GM21367 (cell line): ENCODE results near the gene CPT1B.
"Not testable (repeated sequence)": the region's sequence is repeated elsewhere in the genome, so short reads cannot be mapped to it uniquely, and the experiment has no call there.

Experiments used
- ATAC-seq: cut with Tn5 transposase; IDR thresholded peaks from one replicate; pipeline ENCODE4 v1.9.1; 2021; ENCODE audit not compliant: unreplicated experiment

Gene CPT1B

DNA sequence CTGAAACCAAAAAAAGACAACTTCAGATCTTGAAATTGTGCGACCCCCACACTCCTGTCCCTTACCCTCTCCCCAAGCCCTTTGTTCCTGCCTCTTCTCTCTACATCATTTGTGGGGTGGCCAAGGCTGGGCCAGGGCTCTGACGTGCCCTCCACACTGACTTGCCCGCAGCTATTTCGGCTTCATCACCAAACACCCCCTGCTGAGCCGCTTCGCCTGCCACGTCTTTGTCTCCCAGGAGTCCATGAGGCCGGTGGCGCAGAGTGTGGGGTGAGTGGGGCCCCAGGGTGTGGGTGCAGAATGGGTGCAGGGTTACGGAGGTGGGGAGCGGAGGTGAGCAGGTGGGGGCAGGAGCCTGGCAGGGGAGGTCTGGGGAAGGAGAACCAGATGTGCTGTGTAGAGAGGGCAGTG, 31.8 kb upstream of the CPT1B start:
- ATAC-seq: no peak

DNA sequence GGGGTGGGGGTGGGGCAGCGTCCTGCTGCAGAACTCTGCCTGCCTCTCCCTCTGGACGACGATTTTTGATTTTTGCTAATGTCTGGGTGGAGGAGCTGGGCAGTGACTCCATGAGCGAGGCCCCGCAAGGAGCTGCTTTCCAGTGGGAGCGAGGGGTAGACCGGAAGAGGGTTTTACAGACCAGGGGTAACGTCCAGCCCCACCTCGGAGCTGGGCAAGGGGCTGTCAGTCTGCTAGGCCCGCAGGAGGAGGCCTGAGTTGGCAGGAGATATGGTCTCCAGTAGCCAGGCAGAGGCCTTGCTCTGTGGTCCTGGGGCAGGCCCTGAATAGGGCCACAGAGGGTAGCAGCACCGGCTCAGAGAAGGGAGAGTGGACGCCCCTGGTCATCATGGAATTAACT, 31.4 kb upstream of the CPT1B start:
- ATAC-seq: no peak

DNA sequence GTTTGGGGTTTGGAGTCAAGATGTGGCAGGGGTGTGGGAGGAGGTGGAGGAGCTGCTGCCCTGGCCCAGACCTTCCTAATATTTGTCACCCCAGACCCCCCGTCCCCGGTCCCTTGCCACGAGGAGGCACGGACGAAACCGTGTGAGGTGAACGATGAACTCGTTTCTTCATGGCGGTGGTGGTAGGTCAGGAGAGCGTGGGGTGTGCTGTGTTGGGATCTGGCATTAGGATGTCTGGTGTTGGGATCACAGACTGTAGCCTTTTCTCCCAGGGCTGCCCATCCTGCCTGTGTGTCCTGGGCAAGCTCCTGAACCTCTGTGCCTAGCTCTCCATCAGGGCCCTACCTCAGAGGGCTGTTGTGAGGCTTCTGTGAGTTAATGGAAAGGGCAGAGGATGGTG, 30.8 kb upstream of the CPT1B start:
- ATAC-seq: no peak

DNA sequence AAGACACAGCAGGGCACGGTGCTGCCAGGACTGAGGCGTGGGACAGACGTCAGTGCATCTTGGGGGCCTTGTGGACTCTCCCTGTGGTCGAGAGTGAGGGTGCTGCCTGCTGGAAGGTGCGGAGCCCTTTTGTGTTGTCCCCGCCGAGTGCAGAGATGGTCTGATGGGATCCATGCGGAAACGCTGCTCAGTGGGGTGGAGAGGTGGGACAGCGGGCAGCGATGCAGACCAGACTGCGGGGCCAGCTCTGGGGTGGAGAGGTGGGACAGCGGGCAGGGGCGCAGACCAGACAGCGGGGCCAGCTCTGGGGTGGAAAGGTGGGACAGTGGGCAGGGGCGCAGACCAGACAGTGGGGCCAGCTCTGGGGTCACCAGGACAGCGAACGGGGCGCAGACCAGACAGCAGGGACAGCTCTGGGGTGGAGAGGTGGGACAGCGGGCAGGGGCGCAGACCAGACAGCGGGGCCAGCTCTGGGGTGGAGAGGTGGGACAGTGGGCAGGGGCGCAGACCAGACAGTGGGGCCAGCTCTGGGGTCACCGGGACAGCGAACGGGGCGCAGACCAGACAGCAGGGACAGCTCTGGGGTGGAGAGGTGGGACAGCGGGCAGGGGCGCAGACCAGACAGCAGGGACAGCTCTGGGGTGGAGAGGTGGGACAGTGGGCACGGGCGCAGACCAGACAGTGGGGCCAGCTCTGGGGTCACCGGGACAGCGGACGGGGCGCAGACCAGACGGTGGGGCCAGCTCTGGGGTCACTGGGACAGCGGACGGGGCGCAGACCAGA, 30.0 kb upstream of the CPT1B start:
- ATAC-seq: not testable (repeated sequence)

DNA sequence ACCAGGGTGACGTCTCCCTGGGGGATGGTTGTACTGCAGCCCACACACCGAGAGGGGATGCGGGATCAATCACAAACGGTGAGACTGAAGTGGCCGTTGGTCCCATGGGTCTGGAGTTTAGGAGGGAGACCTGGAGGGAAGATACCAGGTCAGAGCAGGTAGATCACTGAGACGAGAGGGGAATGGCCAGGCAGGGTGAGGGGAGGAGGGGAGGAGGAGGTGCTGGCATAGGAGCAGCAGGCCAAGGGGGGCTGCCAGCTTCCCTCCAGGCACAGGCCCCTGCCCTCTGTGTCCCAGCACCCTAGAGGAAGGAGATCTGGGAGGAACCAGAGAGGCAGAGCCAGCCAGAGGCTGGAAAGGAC, 29.4 kb upstream of the CPT1B start:
- ATAC-seq: no peak

DNA sequence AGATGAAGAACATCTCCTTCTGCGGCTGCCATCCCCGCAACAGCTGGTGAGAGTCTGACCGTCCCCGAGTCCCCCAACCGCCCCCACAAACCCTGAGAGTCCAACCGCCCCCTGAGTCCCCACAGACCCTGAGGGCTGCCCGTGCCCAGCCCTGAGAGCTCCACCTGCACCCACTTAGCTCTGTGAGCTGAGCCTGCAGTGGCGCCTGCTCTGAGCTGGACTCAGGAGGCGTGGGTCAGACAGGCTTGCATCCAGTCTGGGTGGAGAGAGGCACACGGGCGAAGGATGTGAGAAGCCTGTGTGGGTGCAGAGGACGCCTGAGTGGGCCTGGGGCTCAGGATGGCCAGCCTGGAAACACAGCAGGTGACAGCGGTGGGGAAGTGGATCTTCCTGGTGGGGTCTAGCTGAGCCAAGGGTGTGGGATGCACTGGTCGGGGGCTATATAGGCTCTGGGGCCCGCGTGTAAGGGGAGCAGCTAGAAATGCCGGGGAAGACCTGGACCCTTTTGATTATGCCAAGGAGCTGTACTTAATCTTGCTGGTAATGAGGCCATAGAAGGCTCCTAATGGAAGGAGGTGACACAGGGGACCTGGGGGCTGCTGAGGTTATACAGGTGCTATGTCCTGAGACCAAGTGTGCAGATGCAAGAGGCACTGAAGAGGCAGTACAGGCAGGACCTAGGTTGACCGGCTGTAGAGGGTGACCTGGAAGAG, 28.9 kb upstream of the CPT1B start:
- no peak for ATAC-seq

DNA sequence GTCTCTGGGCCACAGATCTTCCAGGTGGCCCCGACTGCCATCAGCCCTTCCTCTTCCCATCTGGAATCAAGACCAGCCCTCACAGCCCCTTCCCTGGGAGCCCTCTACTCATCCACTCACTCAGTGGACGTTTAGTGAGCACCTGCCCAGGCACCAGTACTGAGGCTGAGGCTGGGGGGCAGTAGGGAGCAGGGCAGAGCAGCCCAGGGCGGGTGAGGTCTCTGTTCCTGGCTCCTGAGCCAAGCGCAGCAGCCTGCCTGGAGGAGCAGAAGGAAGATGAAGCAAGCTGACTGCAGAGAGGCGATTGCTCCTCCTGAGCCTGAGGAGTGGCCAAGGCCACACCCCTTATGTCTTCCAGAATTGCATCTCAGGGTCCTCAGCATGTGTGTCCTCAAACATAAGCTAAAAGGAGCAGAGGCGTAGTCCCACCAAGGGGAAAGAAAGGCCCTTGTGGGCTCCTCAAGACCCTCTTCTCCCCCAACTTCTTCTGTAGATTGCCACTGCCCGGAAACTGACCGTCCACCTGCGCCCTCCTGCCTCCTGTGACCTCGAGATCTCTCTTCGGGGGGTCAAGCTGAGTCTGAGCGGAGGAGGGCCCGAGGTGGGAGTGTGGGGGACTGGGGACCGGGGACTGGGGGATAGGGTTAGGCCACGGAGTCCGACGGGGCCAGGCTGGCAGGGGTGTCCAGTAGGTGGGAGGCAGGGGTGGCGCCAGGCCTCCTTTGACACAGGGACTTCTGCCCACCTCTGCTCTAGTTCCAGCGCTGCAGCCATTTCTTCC, 28.1 kb upstream of the CPT1B start:
- ATAC-seq: no peak

DNA sequence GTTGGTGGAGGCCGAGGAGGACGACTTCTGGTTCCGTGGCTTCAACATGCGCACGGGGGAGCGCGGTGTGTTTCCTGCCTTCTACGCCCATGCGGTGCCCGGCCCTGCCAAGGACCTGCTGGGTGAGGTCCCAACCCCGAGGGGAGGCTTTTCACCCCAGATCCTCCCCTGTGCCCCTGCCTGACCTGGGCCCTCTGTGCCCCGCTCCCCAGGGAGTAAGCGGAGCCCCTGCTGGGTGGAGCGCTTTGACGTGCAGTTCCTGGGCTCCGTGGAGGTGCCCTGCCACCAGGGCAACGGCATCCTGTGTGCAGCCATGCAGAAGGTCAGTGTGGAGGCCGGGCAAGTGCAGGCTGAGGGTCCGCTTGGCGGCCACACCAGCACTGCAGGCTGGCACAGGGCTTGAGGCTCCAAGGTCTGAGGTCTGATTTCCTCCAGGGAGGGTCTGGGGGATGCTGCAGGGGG, 27.4 kb upstream of the CPT1B start:
- no peak for ATAC-seq

DNA sequence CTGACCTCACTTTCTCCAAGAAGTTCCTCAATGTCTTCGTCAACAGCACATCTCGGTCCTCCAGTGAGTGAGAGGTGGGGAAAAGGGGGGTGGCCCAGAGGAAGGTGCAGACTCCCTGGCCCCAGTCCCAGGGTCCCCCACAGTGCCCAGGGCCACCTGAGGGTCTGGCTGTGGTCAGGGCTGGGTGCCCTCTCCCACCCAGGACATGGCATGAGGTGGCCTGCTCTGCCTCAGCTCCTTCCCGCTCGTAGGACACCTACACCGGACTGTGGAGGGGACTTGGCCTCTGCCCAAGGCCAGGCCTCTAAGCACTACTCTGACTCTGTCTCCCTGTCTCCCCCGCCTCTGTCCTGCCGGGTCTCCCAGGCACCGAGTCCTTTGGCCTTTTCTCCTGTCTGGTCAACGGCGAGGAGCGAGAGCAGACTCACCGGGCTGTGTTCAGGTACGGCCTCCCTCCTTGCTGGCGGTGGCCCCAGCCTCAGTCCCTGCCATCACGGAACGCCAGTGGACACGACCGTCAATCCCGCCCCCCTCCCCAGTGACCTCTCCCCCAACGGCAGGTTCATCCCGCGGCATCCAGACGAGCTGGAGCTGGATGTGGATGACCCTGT, 26.9 kb upstream of the CPT1B start:
- no peak for ATAC-seq

DNA sequence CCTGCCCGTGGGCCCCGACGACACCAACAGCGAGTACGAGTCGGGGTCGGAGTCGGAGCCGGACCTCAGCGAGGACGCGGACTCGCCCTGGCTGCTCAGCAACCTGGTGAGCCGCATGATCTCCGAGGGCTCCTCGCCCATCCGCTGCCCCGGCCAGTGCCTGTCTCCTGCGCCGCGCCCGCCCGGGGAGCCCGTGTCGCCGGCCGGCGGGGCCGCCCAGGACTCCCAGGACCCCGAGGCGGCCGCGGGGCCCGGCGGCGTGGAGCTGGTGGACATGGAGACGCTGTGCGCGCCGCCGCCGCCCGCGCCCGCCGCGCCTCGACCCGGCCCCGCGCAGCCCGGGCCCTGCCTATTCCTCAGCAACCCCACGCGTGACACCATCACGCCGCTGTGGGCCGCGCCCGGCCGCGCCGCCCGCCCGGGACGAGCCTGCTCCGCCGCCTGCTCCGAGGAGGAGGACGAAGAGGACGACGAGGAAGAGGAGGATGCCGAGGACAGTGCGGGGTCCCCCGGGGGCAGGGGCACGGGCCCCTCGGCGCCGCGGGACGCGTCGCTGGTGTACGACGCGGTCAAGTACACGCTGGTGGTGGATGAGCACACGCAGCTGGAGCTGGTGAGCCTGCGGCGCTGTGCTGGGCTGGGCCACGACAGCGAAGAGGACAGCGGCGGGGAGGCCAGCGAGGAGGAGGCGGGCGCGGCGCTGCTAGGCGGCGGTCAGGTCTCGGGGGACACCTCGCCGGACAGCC, 26.2 kb upstream of the CPT1B start:
- no peak for ATAC-seq

DNA sequence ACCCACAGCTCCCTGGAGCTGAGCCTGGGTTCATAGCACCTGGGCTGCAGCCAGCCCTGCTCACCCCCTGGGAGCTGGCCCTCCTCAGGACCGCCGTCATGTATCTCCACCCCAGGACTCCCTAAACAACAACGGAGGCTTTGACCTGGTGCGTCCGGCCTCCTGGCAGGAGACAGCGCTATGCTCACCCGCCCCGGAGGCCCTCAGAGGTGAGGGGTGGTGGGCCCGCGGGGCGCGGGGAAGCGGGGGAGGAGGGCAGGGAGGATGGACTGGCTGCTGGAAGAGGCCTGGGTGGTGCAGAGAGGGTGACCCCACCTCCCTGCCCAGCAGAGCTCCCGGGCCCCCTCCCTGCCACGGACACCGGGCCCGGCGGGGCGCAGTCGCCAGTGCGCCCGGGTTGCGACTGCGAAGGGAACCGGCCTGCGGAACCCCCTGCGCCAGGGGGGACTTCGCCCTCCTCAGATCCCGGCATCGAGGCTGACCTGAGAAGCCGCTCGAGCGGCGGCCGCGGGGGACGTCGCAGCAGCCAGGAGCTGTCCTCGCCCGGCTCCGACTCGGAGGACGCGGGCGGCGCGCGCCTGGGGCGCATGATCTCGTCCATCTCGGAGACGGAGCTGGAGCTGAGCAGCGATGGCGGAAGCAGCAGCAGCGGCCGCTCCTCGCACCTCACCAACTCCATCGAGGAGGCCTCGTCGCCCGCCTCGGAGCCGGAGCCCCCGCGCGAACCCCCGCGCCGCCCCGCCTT, 25.5 kb upstream of the CPT1B start:
- no peak for ATAC-seq

DNA sequence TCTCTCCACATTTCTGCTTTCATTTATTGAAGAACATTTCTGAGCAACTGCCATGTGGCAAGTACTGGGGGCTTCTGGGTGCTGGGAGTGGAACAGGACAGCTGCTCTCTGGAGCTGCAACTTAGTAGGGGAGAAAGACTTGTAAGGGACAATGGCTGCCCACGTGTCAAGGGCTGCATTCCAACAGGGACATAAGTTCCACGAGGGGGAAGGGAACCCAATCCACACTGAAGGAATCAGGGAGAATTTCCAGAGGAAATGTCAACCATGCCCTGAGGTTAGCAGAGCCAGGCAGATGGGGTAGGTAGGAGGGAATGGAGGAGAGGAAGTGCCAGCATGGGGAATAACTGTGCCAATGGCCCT, 24.1 kb upstream of the CPT1B start:
- ATAC-seq: no peak

DNA sequence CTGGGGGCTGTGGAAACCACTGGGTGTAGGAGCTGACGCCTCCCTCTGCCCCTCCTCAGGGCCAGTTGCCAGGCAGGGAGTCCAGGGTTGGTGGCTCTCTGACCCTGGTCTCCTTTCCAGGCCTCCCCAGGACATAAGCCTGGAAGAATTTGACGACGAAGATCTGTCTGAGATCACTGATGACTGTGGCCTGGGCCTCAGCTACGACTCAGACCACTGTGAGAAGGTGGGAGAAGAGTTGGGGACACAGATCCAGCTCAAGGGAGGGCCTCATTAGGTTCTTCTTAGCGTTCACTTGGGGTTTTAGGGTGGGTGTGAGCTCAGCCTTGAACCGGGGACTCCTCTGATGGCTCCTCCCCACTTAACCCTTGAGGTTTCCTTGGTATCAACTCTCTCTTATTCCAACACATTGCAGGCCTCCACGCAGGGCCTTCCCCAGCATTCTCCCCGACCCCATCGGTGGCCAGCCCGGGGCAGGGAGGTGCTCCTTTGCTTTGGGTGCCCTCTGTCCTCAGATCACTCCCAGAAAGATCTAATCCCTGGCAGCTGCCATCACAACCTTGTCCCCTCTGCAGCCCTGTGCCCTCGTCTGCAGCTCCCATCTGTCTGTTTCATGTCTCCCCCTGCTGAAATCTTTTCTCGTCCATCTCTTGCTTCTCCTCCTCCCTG, 23.6 kb upstream of the CPT1B start:
- ATAC-seq: no peak

DNA sequence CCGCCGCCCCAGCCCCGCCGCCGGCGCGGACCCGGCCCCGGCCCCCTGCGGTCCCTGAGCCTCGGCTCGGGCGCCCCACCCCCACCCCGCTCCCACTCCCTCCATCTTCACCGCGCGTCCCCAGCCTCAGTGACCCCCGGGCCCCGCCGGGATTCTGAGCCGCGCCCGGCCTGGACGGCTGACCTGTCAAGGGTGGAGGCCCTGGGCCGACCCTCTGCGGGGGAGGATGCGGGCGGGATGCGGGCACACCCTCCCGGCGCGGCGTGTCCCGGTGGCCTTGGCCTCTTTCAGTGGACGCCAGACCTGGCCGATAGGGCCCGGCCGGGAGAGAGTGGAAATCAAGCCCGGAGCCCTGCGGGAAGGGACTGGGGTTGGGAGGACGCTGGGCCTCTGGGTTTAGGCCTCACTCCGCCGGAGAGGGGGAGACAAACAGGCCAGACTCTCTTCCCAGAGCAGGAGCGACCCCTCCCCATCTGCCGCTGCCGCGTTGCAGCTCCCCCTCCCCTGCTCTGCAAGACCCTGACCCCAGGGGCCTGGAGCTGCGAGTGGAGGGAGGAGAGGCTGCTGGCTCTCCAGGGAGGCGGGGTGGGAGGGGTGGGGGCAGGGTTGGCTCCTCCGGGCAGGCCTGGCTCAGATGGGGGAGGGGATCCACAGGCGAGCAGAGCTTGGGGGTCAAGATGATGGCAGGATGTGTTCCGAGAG, 22.9 kb upstream of the CPT1B start:
- ATAC-seq: no peak

DNA sequence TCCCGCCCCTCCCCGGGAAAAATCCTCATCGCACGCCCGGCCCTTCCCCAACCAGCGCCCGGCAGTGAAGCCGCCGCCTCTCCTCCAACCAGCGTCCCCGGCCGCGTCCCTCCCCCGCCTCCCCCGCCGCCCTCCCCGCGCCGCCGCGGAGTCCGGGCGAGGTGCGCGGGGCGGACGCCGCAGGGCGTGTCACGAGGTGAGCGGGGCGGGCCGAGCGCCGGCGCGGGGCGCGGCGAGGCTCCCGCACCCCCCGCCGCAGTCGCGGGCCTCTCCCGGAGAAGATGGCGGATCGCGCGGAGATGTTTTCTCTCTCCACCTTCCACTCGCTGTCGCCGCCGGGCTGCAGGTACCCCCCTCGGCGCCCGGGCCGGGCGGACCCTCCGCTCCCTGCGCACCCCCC, 22.3 kb upstream of the CPT1B start, which contains the start of gene MAPK8IP2:
Gene MAPK8IP2, plus strand, starts transcription at position 256 of the 400 bp plus-strand sequence. Its CDS starts 26 bp downstream, at position 282.
- no peak for ATAC-seq

DNA sequence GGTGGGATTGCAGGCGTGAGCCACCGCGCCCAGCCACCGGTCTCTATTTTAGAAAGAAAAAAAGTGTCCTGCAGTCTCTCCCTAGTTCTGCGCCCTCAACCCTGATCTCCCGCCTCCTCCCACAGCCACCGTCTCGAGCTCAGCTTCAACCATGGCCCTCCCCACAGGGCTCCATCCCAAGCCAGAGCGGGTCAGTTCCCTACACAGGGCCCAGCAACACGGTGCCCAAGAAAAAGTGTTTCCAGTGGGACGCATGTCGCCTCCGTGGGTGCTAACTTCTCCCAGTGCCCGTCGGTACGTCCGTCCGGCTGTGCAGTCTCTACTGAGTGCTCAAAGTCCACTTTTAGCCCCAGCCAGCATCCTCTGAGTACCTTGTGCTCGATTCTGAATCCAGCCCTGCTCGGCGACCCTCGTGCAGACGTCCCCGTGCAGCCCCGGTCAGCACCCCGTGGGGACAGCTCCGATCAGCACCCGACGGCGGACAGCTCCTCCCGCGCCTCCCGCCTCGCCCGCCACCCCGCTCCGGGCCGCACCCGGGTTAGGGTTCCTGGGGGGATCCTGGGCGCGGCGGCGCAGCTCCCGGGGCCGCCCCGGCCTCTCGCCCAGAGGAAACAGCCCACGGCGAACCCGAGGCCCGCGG, 21.7 kb upstream of the CPT1B start:
- no peak for ATAC-seq

DNA sequence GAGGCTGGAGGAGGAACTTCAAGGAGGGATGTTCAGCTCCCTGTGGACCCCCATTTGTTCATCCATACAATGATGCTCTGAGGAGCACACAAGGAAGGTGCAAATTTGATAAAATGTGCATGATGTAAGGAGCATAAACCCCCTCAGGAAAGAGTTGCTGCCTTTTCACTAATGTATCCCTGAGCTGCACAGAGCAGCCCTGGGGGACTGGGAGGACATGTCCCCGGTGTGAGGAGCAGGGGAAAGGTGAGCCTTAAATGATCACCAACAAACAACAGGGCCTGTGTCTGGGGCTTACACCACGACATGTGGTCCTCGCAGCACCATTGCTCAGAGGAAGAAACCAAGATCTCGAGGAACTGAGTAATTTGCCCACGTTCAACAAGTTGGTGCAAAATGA, 18.9 kb upstream of the CPT1B start:
- no peak for ATAC-seq

DNA sequence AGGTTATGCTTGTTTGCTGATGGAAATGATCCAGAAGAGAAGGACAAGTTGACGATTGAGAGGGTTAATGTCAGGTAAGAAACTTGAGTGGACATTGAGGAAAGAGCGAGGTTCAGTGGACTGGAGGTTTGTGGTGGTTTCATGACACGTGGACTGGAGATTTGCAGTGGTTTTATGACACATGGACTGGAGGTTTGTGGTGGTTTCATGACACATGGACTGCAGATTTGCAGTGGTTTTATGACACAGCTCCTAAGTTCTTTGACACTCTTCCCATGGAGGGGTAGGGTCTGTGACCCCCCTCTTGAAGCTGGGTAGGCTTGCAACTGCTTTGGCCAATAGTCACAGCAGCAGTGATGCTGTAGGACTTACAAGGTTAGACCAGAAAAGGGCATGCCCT, 17.0 kb upstream of the CPT1B start:
- ATAC-seq: no peak
